HepG2 (cell line): ENCODE measurements around the gene HAO2. TPM values are rescaled to one million over a fixed set of nuclear protein-coding genes. Genes with fewer than 3 reads are reported as not detected.

Experiments used
- ATAC-seq: fragments of 200-7000 bp; cut with Tn5 transposase; 3 replicates; pipeline ENCODE4 v1.9.1; 2020; ENCODE audit warnings: mild to moderate bottlenecking, moderate library complexity
- BruUV-seq: library from RNA; stranded (reverse); fragments of 400-500 nt; replicated peaks from 2 replicates; lab custom pipeline; 2021; lab: Mats Ljungman, UMichigan
- CTCF ChIA-PET: fragments of 300-600 bp; formaldehyde crosslinking; extraction: SDS; loops from one replicate; lab custom pipeline; 2021; ENCODE audit warnings: low total read pairs, inconsistent platforms, low intra/inter-chr PET ratio; lab: Yijun Ruan, JAX
- POLR2A ChIA-PET: fragments of 350-600 bp; sonication (Branson Sonifier 250); formaldehyde crosslinking; loops from one replicate; lab custom pipeline; 2020; ENCODE audit warnings: antibody characterized with exemption, inconsistent platforms; lab: Yijun Ruan, JAX
- DNase-seq: peaks from one replicate; pipeline ENCODE4 v3.0.0-alpha.2; 2015; ENCODE audit warnings: low spot score
- FAIRE-seq: peaks from 3 replicates; lab custom pipeline; 2011; peaks lifted over from hg19 to GRCh38; lab: Jason Lieb, UNC
- H2AFZ ChIP-seq: one replicate; pipeline ENCODE4 v1.6.1; 2011; ENCODE audit warnings: low read length, inconsistent platforms
- H3K27ac ChIP-seq: fragments of 300-600 bp; 3 replicates; pipeline ENCODE4 v1.8.0; 2011; ENCODE audit warnings: mixed run types, mild to moderate bottlenecking, mixed read lengths, low read length, inconsistent platforms; ENCODE audit not compliant: insufficient read depth; ENCODE audit errors: extremely low read length
- H3K27me3 ChIP-seq, 2 experiments: fragments of 200-600 bp in 1 of 2; 2 replicates in 1 of 2; 3 replicates in 1 of 2; pipeline versions ENCODE4 v1.6.0 to v1.8.0; 2011; ENCODE audit warnings: low read length in 2 of 2, mild to moderate bottlenecking in 2 of 2, moderate library complexity in 2 of 2, inconsistent platforms in 1 of 2; ENCODE audit not compliant: insufficient read depth in 2 of 2, control insufficient read depth in 1 of 2
- H3K36me3 ChIP-seq, 2 experiments: fragments of 200-600 bp in 1 of 2; replicated peaks in 1 of 2; 2 replicates in 1 of 2; 3 replicates in 1 of 2; pipeline versions ENCODE4 v1.5.1 to v1.8.0; 2011; ENCODE audit warnings: low read length in 2 of 2, inconsistent platforms in 1 of 2; ENCODE audit not compliant: insufficient read depth in 2 of 2, control insufficient read depth in 1 of 2
- H3K4me1 ChIP-seq: 2 replicates; pipeline ENCODE4 v1.5.1; 2012; ENCODE audit warnings: low read length, inconsistent platforms; ENCODE audit not compliant: insufficient read depth
- H3K4me2 ChIP-seq: 2 replicates; pipeline ENCODE4 v1.6.0; 2011; ENCODE audit warnings: low read depth, low read length, inconsistent platforms
- H3K4me3 ChIP-seq, 3 experiments: fragments of 200-600 bp in 1 of 3; sonication (generic), shearing (Covaris generic) in 1 of 3; replicated peaks in 1 of 3; 2 replicates each; pipeline ENCODE4 v1.5.1; 2011 to 2016; ENCODE audit warnings: low read length in 3 of 3, inconsistent platforms in 2 of 3, low read depth in 2 of 3, mild to moderate bottlenecking in 2 of 3, control low read depth in 1 of 3, mixed read lengths in 1 of 3; ENCODE audit not compliant: insufficient read depth in 1 of 3
- H3K79me2 ChIP-seq: one replicate; pipeline ENCODE4 v1.6.1; 2011; ENCODE audit warnings: low read length, inconsistent platforms; ENCODE audit not compliant: insufficient read depth
- H3K9ac ChIP-seq: 2 replicates; pipeline ENCODE4 v1.6.0; 2011; ENCODE audit warnings: mild to moderate bottlenecking, low read depth, low read length, inconsistent platforms; ENCODE audit not compliant: insufficient read depth
- H3K9me3 ChIP-seq: 2 replicates; pipeline ENCODE4 v1.5.1; 2012; ENCODE audit warnings: mild to moderate bottlenecking, low read length
- H4K20me1 ChIP-seq: 2 replicates; pipeline ENCODE4 v1.6.0; 2011; ENCODE audit warnings: inconsistent platforms, mild to moderate bottlenecking, low read length, moderate library complexity; ENCODE audit not compliant: insufficient read depth
- FOXA1 ChIP-seq, 2 experiments: fragments of 450-650 bp in 1 of 2; sonication (generic) in 1 of 2; formaldehyde crosslinking in 1 of 2; IDR thresholded peaks; 2 replicates each; pipeline versions ENCODE4 v1.4.0 to v1.6.1; 2016 to 2020; ENCODE audit warnings: missing genetic modification reagents in 1 of 2
- KLF13 ChIP-seq: sonication (generic); formaldehyde crosslinking; IDR thresholded peaks from 2 replicates; pipeline ENCODE4 v1.4.0; 2020; ENCODE audit warnings: mild to moderate bottlenecking, missing genetic modification reagents
- NPAS2 ChIP-seq: sonication (generic); formaldehyde crosslinking; IDR thresholded peaks from 2 replicates; pipeline ENCODE4 v1.8.0; 2022; ENCODE audit warnings: mild to moderate bottlenecking, missing genetic modification reagents, borderline replicate concordance
- PRMT3 ChIP-seq: sonication (generic); formaldehyde crosslinking; IDR thresholded peaks from 2 replicates; pipeline ENCODE4 v1.8.1; 2022; ENCODE audit warnings: low read depth, mild to moderate bottlenecking, moderate library complexity, missing genetic modification reagents, borderline replicate concordance
- RXRB ChIP-seq: IDR thresholded peaks from 2 replicates; pipeline ENCODE4 v1.6.1; 2016; ENCODE audit warnings: borderline replicate concordance, missing genetic modification reagents, missing compliant biosample characterization
- SNAPC4 ChIP-seq: sonication (generic); formaldehyde crosslinking; IDR thresholded peaks from 2 replicates; pipeline ENCODE4 v1.4.0; 2020; ENCODE audit warnings: mild to moderate bottlenecking, missing genetic modification reagents
- TIGD3 ChIP-seq: sonication (generic); formaldehyde crosslinking; IDR thresholded peaks from 2 replicates; pipeline ENCODE4 v1.5.1; 2020; ENCODE audit warnings: mild to moderate bottlenecking, missing genetic modification reagents, borderline replicate concordance
- ZFP37 ChIP-seq: sonication (generic); formaldehyde crosslinking; IDR thresholded peaks from 2 replicates; pipeline ENCODE4 v1.4.0; 2020; ENCODE audit warnings: missing genetic modification reagents, borderline replicate concordance
- ZNF17 ChIP-seq: sonication (generic); formaldehyde crosslinking; IDR thresholded peaks from 2 replicates; pipeline ENCODE4 v1.5.0; 2020; ENCODE audit warnings: mild to moderate bottlenecking, missing genetic modification reagents
- ZNF3 ChIP-seq: IDR thresholded peaks from 2 replicates; pipeline ENCODE4 v1.7.0; 2017; ENCODE audit warnings: inconsistent platforms
- ZNF646 ChIP-seq: sonication (generic); formaldehyde crosslinking; IDR thresholded peaks from 2 replicates; pipeline ENCODE4 v1.9.0; 2021; ENCODE audit warnings: mild to moderate bottlenecking, missing genetic modification reagents
- ZNF768 ChIP-seq: sonication (generic); formaldehyde crosslinking; IDR thresholded peaks from 2 replicates; pipeline ENCODE4 v1.4.0; 2020; ENCODE audit warnings: missing genetic modification reagents
- ZSCAN31 ChIP-seq: sonication (generic); formaldehyde crosslinking; IDR thresholded peaks from 2 replicates; pipeline ENCODE4 v1.5.0; 2020; ENCODE audit warnings: low read depth, mild to moderate bottlenecking, missing genetic modification reagents
- WGBS: methylation state at CpG from one replicate; pipeline ENCODE4 v1.1.6; 2017; ENCODE audit warnings: low lambda C conversion rate; 5-methylcytosine and 5-hydroxymethylcytosine counted together
- in situ Hi-C: cut with HindIII; loops from 2 replicates; pipeline ENCODE4 v1.10.0; 2017; ENCODE audit warnings: low pct_unique_long_range_greater_than_20kb; ENCODE audit not compliant: extremely low pct_ligation_motif_present
- intact Hi-C: fragments of 100-400 bp; cut with micrococcal nuclease; formaldehyde crosslinking; loops from one replicate; pipeline ENCODE4 v1.10.0; 2022; ENCODE audit not compliant: unreplicated experiment
- polyA plus RNA-seq, 8 experiments: library from polyadenylated mRNA; depleted of rRNA in 3 of 8; stranded (reverse) in 7 of 8; unstranded in 1 of 8; fragments of >200 nt; fragmentation: Illumina TruSeq in 4 of 8; extraction: Trizol in 4 of 8; gene quantifications; 2 replicates each; pipeline versions ENCODE4 v1.2.1 to v1.2.3, GENCODE V29; 2011 to 2016; ENCODE audit warnings: low read depth in 4 of 8, missing spikeins in 1 of 8, mixed read lengths in 1 of 8; ENCODE audit not compliant: insufficient read depth in 1 of 8
- total RNA-seq, 5 experiments: library from RNA; depleted of rRNA; stranded (reverse); fragments of >200 nt; fragmentation: Illumina TruSeq; extraction: Trizol; gene quantifications; 2 replicates each; pipeline ENCODE4 v1.2.3, GENCODE V29; 2016; ENCODE audit warnings: low read depth in 1 of 5

The HAO2 gene
- total and polyA plus RNA-seq, 2 of the 13 experiments (the other 11 are each of a cell fraction or from before 2014, with no cell fraction given) = 0.05 to 0.09 TPM

GRCh38 chr1:119375366-119375765, 6.8 kb downstream of the HAO2 start:
- Histone ChIP-seq H3K79me2 (no peaks in the 10 kb centered on the region), H4K20me1 (no peaks in the 10 kb centered on the region), H2AFZ (no peak overlapping the region), H3K27me3 (no peaks in the 10 kb centered on the region), H3K4me3 (no peak overlapping the region), H3K4me2 (no peak overlapping the region), H3K27ac (no peak overlapping the region), H3K9ac (no peak overlapping the region), H3K36me3 (no peaks in the 10 kb centered on the region), H3K9me3 (no peaks in the 10 kb centered on the region), H3K4me1 (peaks cover 31% of the 10 kb centered on the region)
- intact Hi-C loops = no loop called here
- FAIRE-seq = no peak
- ChIA-PET POLR2A (no interaction called here), CTCF (no interaction called here)
- no peak for DNase-seq
- no peak for ATAC-seq
- no TSS peak for BruUV-seq
- WGBS = 0% methylated on average over 1 of the region's 1 CpG
- in situ Hi-C loops = no loop called here
- no peak for TF ChIP-seq ZNF3 (CRISPR knock-in tag)
- no peak for TF ChIP-seq RXRB (CRISPR knock-in tag)
- no peak for TF ChIP-seq KLF13
- no peak for TF ChIP-seq ZNF17
- TF ChIP-seq SNAPC4 (CRISPR knock-in tag) = no peak
- no peak for TF ChIP-seq FOXA1 (IDR thresholded peaks at IDR 0.05)
- no peak for TF ChIP-seq FOXA1 (CRISPR knock-in tag; IDR thresholded peaks at IDR 0.05)
- no peak for TF ChIP-seq ZNF768 (CRISPR knock-in tag)
- no peak for TF ChIP-seq ZSCAN31 (CRISPR knock-in tag)
- no peak for TF ChIP-seq PRMT3 (CRISPR knock-in tag)
- no peak for TF ChIP-seq NPAS2
- no peak for TF ChIP-seq TIGD3 (CRISPR knock-in tag)
- TF ChIP-seq ZFP37 = no peak
- TF ChIP-seq ZNF646 (CRISPR knock-in tag) = no peak
